ENCODE measurements around the gene TMC6.

- peak in 1 of 7 experiments; percentile 18 for TF ChIP-seq CTCF (IDR thresholded peaks at IDR 0.05)
- TF ChIP-seq POLR2A (IDR thresholded peaks at IDR 0.05), result peak; percentile 47 to 90 (median 72)
Observed at GRCh38 chr17:78168242-78168902, 39.8 kb upstream of the TMC6 start, which contains the start of gene SYNGR2.
